Pancreas (tissue), 10 donors: ENCODE measurements around the gene MTUS2. TPM values are rescaled to one million over a fixed set of nuclear protein-coding genes. Genes with fewer than 3 reads are reported as not detected.

Experiments
- ATAC-seq, 4 donors: fragments of 200-7000 bp; cut with Tn5 transposase; one replicate each; pipeline versions ENCODE4 v1.8.0 to v1.9.1; 2020; ENCODE audit warnings: mild to moderate bottlenecking in 4 of 4, moderate library complexity in 4 of 4
- DNase-seq, 6 donors: peaks; one replicate each; pipeline ENCODE4 v3.0.0-alpha.2; 2020
- FAIRE-seq: peaks from 2 replicates; lab custom pipeline; 2012; peaks lifted over from hg19 to GRCh38; lab: Jason Lieb, UNC
- H3K27ac ChIP-seq, 4 donors: fragments of 200-600 bp; sonication (generic); 1 replicate in 3 of 4; 2 replicates in 1 of 4; pipeline versions ENCODE4 v1.5.0 to v1.8.0; 2020
- H3K27me3 ChIP-seq, 4 donors: fragments of 200-600 bp; one replicate each; pipeline ENCODE4 v1.8.0; 2021
- H3K36me3 ChIP-seq, 3 donors: fragments of 200-600 bp; sonication (generic) in 1 of 3; one replicate each; pipeline versions ENCODE4 v1.5.0 to v1.8.0; 2020 to 2021
- H3K4me1 ChIP-seq, 3 donors: fragments of 200-600 bp; one replicate each; pipeline ENCODE4 v1.8.0; 2021
- H3K4me3 ChIP-seq, 4 donors: fragments of 200-600 bp; sonication (generic) in 2 of 4; one replicate each; pipeline versions ENCODE4 v1.5.0 to v1.8.0; 2020 to 2021
- H3K9me3 ChIP-seq, 4 donors: fragments of 200-600 bp; one replicate each; pipeline ENCODE4 v1.8.0; 2021
- CTCF ChIP-seq, 4 donors: fragments of 200-600 bp; sonication (generic) in 3 of 4; IDR thresholded peaks; one replicate each; pipeline versions ENCODE4 v1.5.0 to v1.8.0; 2021; ENCODE audit warnings: antibody characterized with exemption in 4 of 4
- WGBS, 2 donors: extraction: QIAGEN DNeasy Blood & Tissue Kit; methylation state at CpG; one replicate each; pipeline ENCODE4 v1.1.7; 2013; 5-methylcytosine and 5-hydroxymethylcytosine counted together
- intact Hi-C, 3 donors: fragments of 100-400 bp; cut with DNase I; formaldehyde crosslinking; loops; one replicate each; pipeline versions ENCODE4 v1.11.1 to v1.14.2; 2022
- polyA plus RNA-seq, 2 donors: library from polyadenylated mRNA; stranded (reverse); fragments of 200-250 nt; gene quantifications; one replicate each; pipeline ENCODE4 v1.2.3, GENCODE V29; 2013
- total RNA-seq, 6 donors: library from RNA; stranded (reverse); fragmentation: NEBNext Ultra II Directional in 4 of 6; extraction: Animal tissue kit (Norgen Biotek cat#: 25700) in 4 of 6; gene quantifications; one replicate each; pipeline versions ENCODE4 v1.2.1 to v1.2.4, GENCODE V29; 2021 to 2023
- donor health status: healthy with polysubstance abuse.
- donor health status: DM: no; HTN: no; CAD: no; lungs with moderate emphysema.
- donor health status: DM: no; HTN: no; CAD: no.
- donor health status: control.
- donor health status: control.
- donor health status: Bipolar disorder and iron deficiency.
- donor health status: DM: yes; HTN: yes; CAD: no.
- donor health status: DM: no; HTN: no; CAD: no.
- donor health status: DM: no; HTN: no; CAD: no.
- donor health status: DM: yes; HTN: yes; CAD: no.

Gene MTUS2
- total and polyA plus RNA-seq, 8 donors = 2.2 to 9.0 (median 4.8) TPM

- no peaks in the 10 kb centered on the region for H3K4me1 ChIP-seq
- no peaks in the 10 kb centered on the region for H3K36me3 ChIP-seq
- no peaks in the 10 kb centered on the region for H3K27me3 ChIP-seq
- no peak for FAIRE-seq
- ATAC-seq = no peak
- no peak overlapping the region for H3K27ac ChIP-seq
- TF ChIP-seq CTCF (IDR thresholded peaks at IDR 0.05) = no peak
- DNase-seq = no peak
- WGBS, 2 donors = 70 to 79% methylated on average over 15 of the region's 15 CpGs
- H3K9me3 ChIP-seq = no peaks in the 10 kb centered on the region
- H3K4me3 ChIP-seq = no peak overlapping the region
- intact Hi-C loops = no loop called here
Measured at GRCh38 chr13:29270271-29270985, 450.3 kb downstream of the MTUS2 start.

GRCh38 chr13:29271606-29272005 is 451.5 kb downstream of the MTUS2 start:
- no peaks in the 10 kb centered on the region for H3K36me3 ChIP-seq
- FAIRE-seq (no peak), ATAC-seq (no peak), DNase-seq (no peak)
- no peaks in the 10 kb centered on the region for H3K9me3 ChIP-seq
- no peaks in the 10 kb centered on the region for H3K4me1 ChIP-seq
- no peak for TF ChIP-seq CTCF (IDR thresholded peaks at IDR 0.05)
- H3K27me3 ChIP-seq = no peaks in the 10 kb centered on the region
- H3K27ac ChIP-seq = no peak overlapping the region
- intact Hi-C loops = no loop called here
- 44 to 48% methylated on average over 3 of the region's 3 CpGs for WGBS, 2 donors
- no peak overlapping the region for H3K4me3 ChIP-seq

GRCh38 chr13:29279356-29280254 is 459.5 kb downstream of the MTUS2 start:
- Histone ChIP-seq H3K27me3 (no peaks in the 10 kb centered on the region), H3K4me3 (no peak overlapping the region), H3K27ac (no peak overlapping the region), H3K36me3 (no peaks in the 10 kb centered on the region), H3K9me3 (no peaks in the 10 kb centered on the region), H3K4me1 (no peaks in the 10 kb centered on the region)
- no peak for DNase-seq
- no peak for TF ChIP-seq CTCF (IDR thresholded peaks at IDR 0.05)
- ATAC-seq = no peak
- 50 to 55% methylated on average over 2 of the region's 2 CpGs for WGBS, 2 donors
- intact Hi-C loops = no loop called here
- no peak for FAIRE-seq

GRCh38 chr13:29281932-29282495 is 461.9 kb downstream of the MTUS2 start:
- H3K4me3 ChIP-seq = no peak overlapping the region
- H3K27me3 ChIP-seq = no peaks in the 10 kb centered on the region
- WGBS, 2 donors = 78 to 86% methylated on average over 5 of the region's 5 CpGs
- H3K27ac ChIP-seq = no peak overlapping the region
- H3K36me3 ChIP-seq = no peaks in the 10 kb centered on the region
- DNase-seq = no peak
- no peaks in the 10 kb centered on the region for H3K9me3 ChIP-seq
- H3K4me1 ChIP-seq = no peaks in the 10 kb centered on the region
- intact Hi-C loops = no loop called here
- no peak for TF ChIP-seq CTCF (IDR thresholded peaks at IDR 0.05)
- no peak for FAIRE-seq
- no peak for ATAC-seq
